Omental fat pad (tissue), 4 donors: ENCODE results near the gene NEDD9. TPM values are rescaled to one million over a fixed set of nuclear protein-coding genes. Genes with fewer than 3 reads are reported as not detected.
A peak's percentile ranks its signal among the peaks of the same experiment; 100 is the strongest.

Source experiments
- ATAC-seq: fragments of 150-250 bp; one replicate; pipeline ENCODE4 v1.9.1; 2016; ENCODE audit warnings: mild to moderate bottlenecking, moderate library complexity; ENCODE audit not compliant: low FRiP score
- DNase-seq: peaks from one replicate; pipeline ENCODE4 v3.0.0-alpha.2; 2019; ENCODE audit warnings: low spot score
- total RNA-seq, 4 donors: library from RNA; depleted of rRNA; stranded (reverse); fragments of >200 nt; gene quantifications; one replicate each; pipeline ENCODE4 v1.1.0, GENCODE V29; 2016
- TF ChIP-seq, protein P1 (sequence below), 3 donors: fragments of 450-650 bp; IDR thresholded peaks; one replicate each; pipeline ENCODE4 v1.5.1; 2016 to 2017; ENCODE audit warnings: antibody characterized with exemption in 3 of 3, mild to moderate bottlenecking in 3 of 3, moderate library complexity in 2 of 3

Gene NEDD9
- total RNA-seq, 4 donors from 2014 or later = 77.2 to 196 (median 106) TPM

DNA sequence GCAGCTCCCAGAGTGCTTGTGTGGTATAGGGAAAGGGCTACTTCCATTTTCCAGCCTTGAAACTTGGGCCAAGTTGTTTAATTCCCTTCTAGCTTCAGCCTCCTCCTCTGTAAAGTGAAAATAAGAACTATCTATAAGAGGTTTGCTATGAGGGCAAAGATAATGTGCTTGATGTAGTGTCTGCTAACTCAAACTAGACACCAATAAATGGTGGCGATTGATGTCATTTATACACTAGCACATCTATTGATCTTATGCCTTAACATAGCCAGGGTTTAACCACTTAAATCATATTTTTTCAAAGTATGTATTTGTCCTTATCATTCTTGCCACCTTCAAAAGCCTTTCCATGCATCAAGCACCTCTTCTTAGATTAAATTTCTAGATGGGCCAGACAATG is 55.2 kb downstream of the NEDD9 start:
- TF ChIP-seq, protein P1, sequence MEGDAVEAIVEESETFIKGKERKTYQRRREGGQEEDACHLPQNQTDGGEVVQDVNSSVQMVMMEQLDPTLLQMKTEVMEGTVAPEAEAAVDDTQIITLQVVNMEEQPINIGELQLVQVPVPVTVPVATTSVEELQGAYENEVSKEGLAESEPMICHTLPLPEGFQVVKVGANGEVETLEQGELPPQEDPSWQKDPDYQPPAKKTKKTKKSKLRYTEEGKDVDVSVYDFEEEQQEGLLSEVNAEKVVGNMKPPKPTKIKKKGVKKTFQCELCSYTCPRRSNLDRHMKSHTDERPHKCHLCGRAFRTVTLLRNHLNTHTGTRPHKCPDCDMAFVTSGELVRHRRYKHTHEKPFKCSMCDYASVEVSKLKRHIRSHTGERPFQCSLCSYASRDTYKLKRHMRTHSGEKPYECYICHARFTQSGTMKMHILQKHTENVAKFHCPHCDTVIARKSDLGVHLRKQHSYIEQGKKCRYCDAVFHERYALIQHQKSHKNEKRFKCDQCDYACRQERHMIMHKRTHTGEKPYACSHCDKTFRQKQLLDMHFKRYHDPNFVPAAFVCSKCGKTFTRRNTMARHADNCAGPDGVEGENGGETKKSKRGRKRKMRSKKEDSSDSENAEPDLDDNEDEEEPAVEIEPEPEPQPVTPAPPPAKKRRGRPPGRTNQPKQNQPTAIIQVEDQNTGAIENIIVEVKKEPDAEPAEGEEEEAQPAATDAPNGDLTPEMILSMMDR (IDR thresholded peaks at IDR 0.05) = no peak
- no peak for ATAC-seq
- DNase-seq = no peak

DNA sequence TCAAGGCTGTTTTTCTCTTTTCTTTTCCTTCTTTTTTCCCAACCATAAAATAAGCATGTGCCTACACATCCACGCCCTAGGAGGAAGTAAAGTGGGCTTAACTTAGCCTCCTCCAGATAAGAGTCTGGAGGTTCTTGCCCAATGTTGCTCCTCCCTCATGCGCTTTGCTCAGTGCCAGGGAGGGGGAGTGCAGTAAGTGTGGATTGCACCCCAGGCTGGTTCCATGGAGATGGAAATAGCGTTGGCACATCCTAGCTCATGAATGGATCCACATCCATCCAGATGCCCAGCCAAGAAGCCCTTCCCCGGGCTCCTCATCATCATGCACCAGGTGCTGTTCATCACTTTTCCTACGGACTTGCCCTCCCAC is 58.2 kb downstream of the NEDD9 start:
- ATAC-seq (no peak), DNase-seq (no peak)
- TF ChIP-seq, protein P1 (IDR thresholded peaks at IDR 0.05) = no peak

DNA sequence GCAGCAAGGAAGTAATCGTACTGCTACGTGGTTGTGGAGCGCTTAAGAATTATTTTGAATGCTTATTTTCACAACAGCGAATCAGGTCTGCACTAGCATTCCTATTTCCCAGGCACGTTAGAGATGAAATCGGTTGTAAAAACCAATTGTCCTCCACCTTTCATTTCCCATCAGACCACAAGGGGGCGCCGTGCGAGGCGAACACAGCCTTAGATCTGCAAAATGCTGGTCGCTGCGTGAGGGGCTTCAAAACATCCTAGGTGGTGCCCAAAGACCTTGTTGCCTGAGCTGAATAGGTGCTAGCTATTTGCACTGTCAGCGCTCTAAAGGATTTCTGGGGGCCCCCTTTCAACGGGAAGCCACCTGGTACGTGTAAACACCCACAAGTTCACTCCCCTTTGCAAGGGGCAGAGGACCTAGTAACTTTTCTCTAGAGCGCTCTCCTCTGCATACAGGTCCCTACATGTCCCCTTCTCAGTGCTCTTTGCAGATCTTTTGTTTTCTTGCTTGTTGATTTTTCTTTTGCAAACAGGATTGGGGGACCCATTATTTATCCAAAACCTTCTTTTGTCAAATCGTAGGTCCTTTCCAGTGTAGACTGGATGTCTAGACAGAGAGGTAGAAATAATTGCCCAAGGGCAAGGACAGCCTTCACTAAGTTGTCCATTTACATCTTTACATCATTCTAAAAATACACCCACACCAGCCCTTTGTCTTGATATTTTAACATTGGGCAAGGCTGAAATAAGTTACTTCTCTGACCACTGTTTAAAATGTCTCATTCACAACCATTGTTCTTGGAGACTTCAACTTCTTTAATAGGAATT is 59.8 kb downstream of the NEDD9 start:
- peak; percentile 92 for DNase-seq
- TF ChIP-seq, protein P1 (IDR thresholded peaks at IDR 0.05) = peak in 1 of 3 donors; percentile 51
- ATAC-seq = no peak

DNA sequence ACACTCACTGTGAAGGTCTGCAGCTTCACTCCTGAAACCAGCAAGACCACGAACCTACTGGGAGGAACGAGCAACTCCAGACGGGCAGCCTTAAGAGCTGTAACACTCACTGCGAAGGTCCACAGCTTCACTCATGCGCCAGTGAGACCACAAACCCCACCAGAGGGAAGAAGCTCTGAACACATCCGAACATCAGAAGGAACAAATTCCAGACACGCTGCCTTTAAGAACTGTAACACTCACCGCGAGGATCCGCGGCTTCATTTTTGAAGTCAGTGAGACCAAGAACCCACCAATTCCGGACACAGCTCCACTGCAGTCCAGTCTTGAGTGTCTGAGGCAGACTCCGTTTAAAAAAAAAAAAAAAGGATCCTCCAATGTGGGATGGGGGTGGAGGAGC is 60.5 kb downstream of the NEDD9 start:
- TF ChIP-seq, protein P1 (IDR thresholded peaks at IDR 0.05) = no peak
- ATAC-seq (no peak), DNase-seq (no peak)

DNA sequence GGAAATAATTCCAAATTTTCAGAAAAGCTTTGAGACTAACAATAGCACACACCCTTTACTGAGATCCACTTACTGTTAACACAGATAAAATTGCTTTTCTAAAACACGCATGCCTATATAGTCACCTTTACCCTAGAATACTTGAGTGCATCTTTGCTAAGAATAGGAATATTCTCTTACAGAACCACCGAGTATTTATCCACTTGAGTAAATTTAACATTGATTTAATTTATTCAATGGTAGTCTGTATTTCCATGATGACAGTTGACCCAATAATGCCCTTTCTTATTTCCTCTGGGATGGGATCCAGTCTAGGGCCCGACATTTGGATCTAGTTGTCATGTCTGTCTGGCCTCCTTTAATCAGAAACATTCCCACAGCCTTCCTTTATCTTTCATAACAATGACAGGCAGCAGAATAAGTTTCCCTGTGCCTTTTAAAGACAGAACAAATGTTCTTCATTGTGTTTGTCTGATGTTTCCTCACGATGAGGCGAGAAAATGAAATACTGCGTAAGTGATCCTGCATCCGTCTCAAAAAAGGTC is 64.3 kb downstream of the NEDD9 start:
- no peak for DNase-seq
- ATAC-seq = no peak
- TF ChIP-seq, protein P1 (IDR thresholded peaks at IDR 0.05) = no peak

DNA sequence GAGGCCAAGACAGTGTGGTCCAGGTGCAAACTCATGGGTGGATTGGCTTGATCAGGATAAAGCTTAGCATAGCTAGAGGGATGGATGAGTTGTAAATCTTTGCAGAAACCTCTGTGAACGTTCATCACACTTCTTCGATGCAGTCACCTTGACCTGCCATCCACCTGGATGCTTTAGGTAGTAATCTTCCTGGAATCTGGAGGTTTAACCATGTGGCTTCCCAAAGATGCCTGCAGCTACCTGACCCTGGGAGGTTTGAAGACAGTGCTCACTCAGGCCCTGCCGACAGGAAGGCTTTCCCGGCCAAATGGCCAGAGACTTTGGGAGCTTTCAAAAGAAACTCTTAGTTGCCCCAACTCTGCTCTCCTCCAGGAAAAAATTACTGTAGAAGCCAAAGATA is 65.5 kb downstream of the NEDD9 start:
- TF ChIP-seq, protein P1 (IDR thresholded peaks at IDR 0.05) = no peak
- no peak for DNase-seq

More for the DNA sequence above, 65.5 kb downstream of the NEDD9 start:
- no peak for ATAC-seq
